Neural cell (in vitro differentiated cells): Measurements from ENCODE around the gene MAP4K4. TPM values are rescaled to one million over a fixed set of nuclear protein-coding genes. Genes with fewer than 3 reads are reported as not detected.

Experiments used
- H2AFZ ChIP-seq: fragments of 200-600, 300-800 bp; sonication (generic), shearing (Covaris generic); 2 replicates; pipeline ENCODE4 v1.6.0; 2014; ENCODE audit warnings: low read depth, mild to moderate bottlenecking, antibody characterized with exemption, low read length, moderate library complexity
- H3F3A ChIP-seq: fragments of 200-600 bp; shearing (Covaris generic); 2 replicates; pipeline ENCODE4 v1.6.1; 2016; ENCODE audit warnings: mild to moderate bottlenecking, moderate library complexity, mixed read lengths, antibody characterized with exemption, low read length; ENCODE audit not compliant: insufficient read depth, poor library complexity, severe bottlenecking
- H3K27ac ChIP-seq: fragments of 200-600, 300-800 bp; sonication (generic), shearing (Covaris generic); 2 replicates; pipeline ENCODE4 v1.5.1; 2014; ENCODE audit warnings: mild to moderate bottlenecking, low read length, moderate library complexity
- H3K27me3 ChIP-seq: fragments of 300-800, 200-600 bp; sonication (generic), shearing (Covaris generic); 2 replicates; pipeline ENCODE4 v1.6.0; 2014; ENCODE audit warnings: mild to moderate bottlenecking, low read depth, low read length, moderate library complexity; ENCODE audit not compliant: insufficient read depth
- H3K36me3 ChIP-seq: fragments of 300-800, 200-600 bp; sonication (generic), shearing (Covaris generic); 2 replicates; pipeline ENCODE4 v1.5.1; 2014; ENCODE audit warnings: mild to moderate bottlenecking, antibody characterized with exemption, low read length, moderate library complexity; ENCODE audit not compliant: insufficient read depth
- H3K4me2 ChIP-seq: fragments of 300-800, 200-600 bp; sonication (generic), shearing (Covaris generic); 2 replicates; pipeline ENCODE4 v1.6.0; 2014; ENCODE audit warnings: mild to moderate bottlenecking, low read length
- H3K4me3 ChIP-seq: fragments of 300-800, 200-600 bp; sonication (generic), shearing (Covaris generic); 2 replicates; pipeline ENCODE4 v1.5.1; 2014; ENCODE audit warnings: mild to moderate bottlenecking, low read length, moderate library complexity
- H3K79me2 ChIP-seq: fragments of 200-600 bp; shearing (Covaris generic); replicated peaks from 2 replicates; pipeline ENCODE4 v1.6.0; 2014; ENCODE audit warnings: mild to moderate bottlenecking, low read length, moderate library complexity; ENCODE audit not compliant: insufficient read depth
- H3K9ac ChIP-seq: fragments of 300-800, 200-600 bp; sonication (generic), shearing (Covaris generic); 2 replicates; pipeline ENCODE4 v1.6.1; 2016; ENCODE audit warnings: mild to moderate bottlenecking, low read length, mixed read lengths
- H3K9me2 ChIP-seq: fragments of 200-600 bp; shearing (Covaris generic); 2 replicates; pipeline ENCODE4 v1.6.1; 2016; ENCODE audit warnings: mild to moderate bottlenecking, low read length, mixed read lengths; ENCODE audit not compliant: insufficient read depth
- H3K9me3 ChIP-seq: fragments of 200-600, 300-800 bp; sonication (generic), shearing (Covaris generic); 2 replicates; pipeline ENCODE4 v1.6.1; 2016; ENCODE audit warnings: mild to moderate bottlenecking, mixed run types, low read length, moderate library complexity, mixed read lengths
- H4K20me1 ChIP-seq: fragments of 200-600 bp; shearing (Covaris generic); 2 replicates; pipeline ENCODE4 v1.6.1; 2016; ENCODE audit warnings: mild to moderate bottlenecking, mixed run types; ENCODE audit not compliant: insufficient read depth
- EP300 ChIP-seq: fragments of 450-650 bp; conservative IDR thresholded peaks from 2 replicates; pipeline ENCODE4 v1.6.1; 2014; ENCODE audit warnings: antibody characterized with exemption, mild to moderate bottlenecking, moderate library complexity; ENCODE audit not compliant: poor library complexity, severe bottlenecking
- EZH2 ChIP-seq: fragments of 200-600, 300-800 bp; shearing (Covaris generic), sonication (generic); IDR thresholded peaks from 2 replicates; pipeline ENCODE4 v1.6.1; 2014; ENCODE audit warnings: antibody characterized with exemption, low read length, borderline replicate concordance, mild to moderate bottlenecking; ENCODE audit not compliant: insufficient read depth, poor library complexity, severe bottlenecking
- MXI1 ChIP-seq: fragments of 450-650 bp; conservative IDR thresholded peaks from 2 replicates; pipeline ENCODE4 v1.6.1; 2014; ENCODE audit warnings: antibody characterized with exemption, mild to moderate bottlenecking; ENCODE audit not compliant: poor library complexity, severe bottlenecking
- POLR2AphosphoS5 ChIP-seq: IDR thresholded peaks from 2 replicates; pipeline ENCODE4 v1.6.1; 2012
- RAD21 ChIP-seq: fragments of 450-650 bp; conservative IDR thresholded peaks from 2 replicates; pipeline ENCODE4 v1.6.1; 2014; ENCODE audit warnings: antibody characterized with exemption, mild to moderate bottlenecking, moderate library complexity
- SMC3 ChIP-seq: fragments of 450-650 bp; conservative IDR thresholded peaks from 2 replicates; pipeline ENCODE4 v1.6.1; 2014; ENCODE audit warnings: antibody characterized with exemption, mild to moderate bottlenecking, moderate library complexity; ENCODE audit not compliant: poor library complexity
- TAF1 ChIP-seq: IDR thresholded peaks from 2 replicates; pipeline ENCODE4 v1.6.1; 2012; ENCODE audit warnings: low read depth
- polyA plus RNA-seq: library from polyadenylated mRNA; depleted of rRNA; stranded (reverse); fragments of >200 nt; gene quantifications from 2 replicates; pipeline ENCODE4 v1.2.3, GENCODE V29; 2014
- TF ChIP-seq, protein P1 (sequence below): fragments of 450-650 bp; IDR thresholded peaks from 2 replicates; pipeline ENCODE4 v1.5.1; 2014; ENCODE audit warnings: antibody characterized with exemption, mild to moderate bottlenecking, moderate library complexity; ENCODE audit not compliant: poor library complexity, severe bottlenecking
- TF ChIP-seq, protein P2 (sequence below): IDR thresholded peaks from 2 replicates; pipeline ENCODE4 v1.6.1; 2012; ENCODE audit warnings: borderline replicate concordance

MAP4K4 gene
- polyA plus RNA-seq, 1 donor from 2014 or later, result 125 TPM

DNA sequence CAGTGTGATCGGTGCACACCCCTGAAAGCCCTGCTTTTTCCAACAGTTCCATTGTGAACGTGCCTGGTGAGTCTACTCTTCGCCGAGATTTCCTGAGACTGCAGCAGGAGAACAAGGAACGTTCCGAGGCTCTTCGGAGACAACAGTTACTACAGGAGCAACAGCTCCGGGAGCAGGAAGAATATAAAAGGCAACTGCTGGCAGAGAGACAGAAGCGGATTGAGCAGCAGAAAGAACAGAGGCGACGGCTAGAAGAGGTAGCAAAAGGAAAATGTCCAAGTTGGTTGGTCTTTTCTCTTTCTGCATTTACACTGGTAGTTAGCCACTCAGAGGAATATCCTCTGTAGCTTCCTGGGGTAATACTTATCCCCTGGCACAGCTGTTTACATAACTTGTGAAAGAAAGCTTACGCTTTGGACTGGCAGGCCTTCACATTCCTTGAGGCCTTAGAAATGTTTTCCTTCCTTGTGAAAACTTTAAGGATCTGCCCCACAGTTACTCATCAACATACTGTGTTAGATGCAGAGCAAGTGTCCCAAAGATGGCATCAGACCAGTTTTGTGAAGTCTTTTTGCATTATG, 146.6 kb downstream of the MAP4K4 start:
- H3K9ac ChIP-seq, result no peak overlapping the region

DNA sequence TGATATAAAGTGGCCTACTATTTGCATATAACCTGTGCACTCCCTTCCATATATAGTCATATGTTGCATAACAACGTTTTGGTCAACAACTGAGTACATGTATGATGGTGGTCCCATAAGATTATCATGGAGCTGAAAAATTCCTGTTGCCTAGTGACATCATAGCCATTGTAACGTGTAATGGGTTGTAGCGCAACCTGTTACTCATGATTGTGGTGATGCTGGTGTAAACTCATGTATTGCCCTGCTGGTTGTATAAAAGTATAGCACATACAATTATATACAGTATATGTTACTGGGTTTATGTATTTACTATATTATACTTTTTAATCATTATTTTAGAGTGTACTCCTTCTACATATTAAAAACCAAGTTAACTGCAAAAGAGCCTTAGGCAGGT, 149.5 kb downstream of the MAP4K4 start:
- no peak overlapping the region for H2AFZ ChIP-seq
- H3K4me2 ChIP-seq, result no peak overlapping the region
- no peak overlapping the region for H3K9ac ChIP-seq
- H3K9me2 ChIP-seq, result no peaks in the 10 kb centered on the region
- no peaks in the 10 kb centered on the region for H3K9me3 ChIP-seq
- H3K79me2 ChIP-seq, result peaks cover 3% of the 10 kb centered on the region
- H3K27ac ChIP-seq, result no peak overlapping the region
- peaks cover 3% of the 10 kb centered on the region for H4K20me1 ChIP-seq
- TF ChIP-seq SMC3, result no peak
- H3K4me3 ChIP-seq, result no peak overlapping the region
- no peaks in the 10 kb centered on the region for H3F3A ChIP-seq
- H3K36me3 ChIP-seq, result peaks cover 16% of the 10 kb centered on the region
- no peaks in the 10 kb centered on the region for H3K27me3 ChIP-seq

More for the DNA sequence above, 146.6 kb downstream of the MAP4K4 start:
- no peak overlapping the region for H2AFZ ChIP-seq
- H3K27ac ChIP-seq, result no peak overlapping the region
- no peaks in the 10 kb centered on the region for H3K27me3 ChIP-seq
- H3K79me2 ChIP-seq, result no peaks in the 10 kb centered on the region
- H3K4me3 ChIP-seq, result no peak overlapping the region
- no peaks in the 10 kb centered on the region for H3K9me3 ChIP-seq
- no peak for TF ChIP-seq EZH2
- H3K4me2 ChIP-seq, result no peak overlapping the region
- H4K20me1 ChIP-seq, result peaks cover 3% of the 10 kb centered on the region
- H3K9me2 ChIP-seq, result no peaks in the 10 kb centered on the region
- no peaks in the 10 kb centered on the region for H3F3A ChIP-seq
- peaks cover 22% of the 10 kb centered on the region for H3K36me3 ChIP-seq

DNA sequence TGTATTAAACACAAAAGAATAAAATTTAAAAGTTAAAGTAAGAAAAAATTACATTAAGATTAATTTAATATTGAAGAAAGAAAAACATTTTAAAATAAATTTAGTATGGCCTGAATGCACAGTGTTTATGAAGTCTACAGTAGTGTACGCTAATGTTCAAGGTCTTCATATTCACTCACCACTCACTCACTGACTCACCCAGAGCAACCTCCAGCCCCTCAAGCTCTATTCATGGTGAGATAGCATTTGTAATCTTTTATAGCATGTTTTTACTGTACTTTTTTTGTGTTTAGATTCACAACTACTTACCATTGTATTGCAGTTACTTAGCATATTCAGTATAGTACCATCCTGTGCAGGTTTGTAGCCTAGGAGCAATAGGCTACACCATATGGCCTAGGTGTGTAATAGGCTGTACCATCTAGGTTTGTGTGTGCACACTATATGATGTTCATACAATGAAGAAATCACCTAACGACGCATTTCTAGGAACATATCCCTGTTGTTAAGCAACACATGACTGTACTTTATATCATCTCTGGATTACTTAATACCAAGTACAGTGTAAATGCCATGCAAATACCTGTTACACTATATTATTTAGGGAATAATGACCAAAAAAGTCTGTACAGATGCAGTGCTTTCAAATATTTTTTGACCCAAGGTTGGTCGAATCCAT, 150.3 kb downstream of the MAP4K4 start:
- no peaks in the 10 kb centered on the region for H3K27me3 ChIP-seq
- no peak overlapping the region for H2AFZ ChIP-seq
- H4K20me1 ChIP-seq, result peaks cover 2% of the 10 kb centered on the region
- TF ChIP-seq MXI1 (no peak), RAD21 (no peak), EP300 (no peak), POLR2AphosphoS5 (no peak), SMC3 (no peak), TAF1 (no peak), EZH2 (no peak)
- TF ChIP-seq, protein P1, sequence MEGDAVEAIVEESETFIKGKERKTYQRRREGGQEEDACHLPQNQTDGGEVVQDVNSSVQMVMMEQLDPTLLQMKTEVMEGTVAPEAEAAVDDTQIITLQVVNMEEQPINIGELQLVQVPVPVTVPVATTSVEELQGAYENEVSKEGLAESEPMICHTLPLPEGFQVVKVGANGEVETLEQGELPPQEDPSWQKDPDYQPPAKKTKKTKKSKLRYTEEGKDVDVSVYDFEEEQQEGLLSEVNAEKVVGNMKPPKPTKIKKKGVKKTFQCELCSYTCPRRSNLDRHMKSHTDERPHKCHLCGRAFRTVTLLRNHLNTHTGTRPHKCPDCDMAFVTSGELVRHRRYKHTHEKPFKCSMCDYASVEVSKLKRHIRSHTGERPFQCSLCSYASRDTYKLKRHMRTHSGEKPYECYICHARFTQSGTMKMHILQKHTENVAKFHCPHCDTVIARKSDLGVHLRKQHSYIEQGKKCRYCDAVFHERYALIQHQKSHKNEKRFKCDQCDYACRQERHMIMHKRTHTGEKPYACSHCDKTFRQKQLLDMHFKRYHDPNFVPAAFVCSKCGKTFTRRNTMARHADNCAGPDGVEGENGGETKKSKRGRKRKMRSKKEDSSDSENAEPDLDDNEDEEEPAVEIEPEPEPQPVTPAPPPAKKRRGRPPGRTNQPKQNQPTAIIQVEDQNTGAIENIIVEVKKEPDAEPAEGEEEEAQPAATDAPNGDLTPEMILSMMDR, result no peak
- TF ChIP-seq, protein P2, sequence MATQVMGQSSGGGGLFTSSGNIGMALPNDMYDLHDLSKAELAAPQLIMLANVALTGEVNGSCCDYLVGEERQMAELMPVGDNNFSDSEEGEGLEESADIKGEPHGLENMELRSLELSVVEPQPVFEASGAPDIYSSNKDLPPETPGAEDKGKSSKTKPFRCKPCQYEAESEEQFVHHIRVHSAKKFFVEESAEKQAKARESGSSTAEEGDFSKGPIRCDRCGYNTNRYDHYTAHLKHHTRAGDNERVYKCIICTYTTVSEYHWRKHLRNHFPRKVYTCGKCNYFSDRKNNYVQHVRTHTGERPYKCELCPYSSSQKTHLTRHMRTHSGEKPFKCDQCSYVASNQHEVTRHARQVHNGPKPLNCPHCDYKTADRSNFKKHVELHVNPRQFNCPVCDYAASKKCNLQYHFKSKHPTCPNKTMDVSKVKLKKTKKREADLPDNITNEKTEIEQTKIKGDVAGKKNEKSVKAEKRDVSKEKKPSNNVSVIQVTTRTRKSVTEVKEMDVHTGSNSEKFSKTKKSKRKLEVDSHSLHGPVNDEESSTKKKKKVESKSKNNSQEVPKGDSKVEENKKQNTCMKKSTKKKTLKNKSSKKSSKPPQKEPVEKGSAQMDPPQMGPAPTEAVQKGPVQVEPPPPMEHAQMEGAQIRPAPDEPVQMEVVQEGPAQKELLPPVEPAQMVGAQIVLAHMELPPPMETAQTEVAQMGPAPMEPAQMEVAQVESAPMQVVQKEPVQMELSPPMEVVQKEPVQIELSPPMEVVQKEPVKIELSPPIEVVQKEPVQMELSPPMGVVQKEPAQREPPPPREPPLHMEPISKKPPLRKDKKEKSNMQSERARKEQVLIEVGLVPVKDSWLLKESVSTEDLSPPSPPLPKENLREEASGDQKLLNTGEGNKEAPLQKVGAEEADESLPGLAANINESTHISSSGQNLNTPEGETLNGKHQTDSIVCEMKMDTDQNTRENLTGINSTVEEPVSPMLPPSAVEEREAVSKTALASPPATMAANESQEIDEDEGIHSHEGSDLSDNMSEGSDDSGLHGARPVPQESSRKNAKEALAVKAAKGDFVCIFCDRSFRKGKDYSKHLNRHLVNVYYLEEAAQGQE, result no peak
- H3K4me2 ChIP-seq, result no peak overlapping the region
- no peak overlapping the region for H3K27ac ChIP-seq
- no peak overlapping the region for H3K9ac ChIP-seq
- no peaks in the 10 kb centered on the region for H3F3A ChIP-seq
- no peaks in the 10 kb centered on the region for H3K9me3 ChIP-seq
- no peak overlapping the region for H3K4me3 ChIP-seq
- peaks cover 7% of the 10 kb centered on the region for H3K79me2 ChIP-seq
- H3K36me3 ChIP-seq, result peaks cover 16% of the 10 kb centered on the region
- H3K9me2 ChIP-seq, result no peaks in the 10 kb centered on the region
